GM12878 (cell line): ENCODE measurements around the gene SUSD6. TPM values are rescaled to one million over a fixed set of nuclear protein-coding genes. Genes with fewer than 3 reads are reported as not detected.

Experiments
- ATAC-seq: fragments of 200-7000 bp; cut with Tn5 transposase; 3 replicates; pipeline ENCODE4 v1.9.1; 2020; ENCODE audit warnings: mild to moderate bottlenecking, moderate library complexity
- BruUV-seq: library from RNA; stranded (reverse); fragments of 400-500 nt; replicated peaks from 2 replicates; lab custom pipeline; 2021; lab: Mats Ljungman, UMichigan
- CTCF ChIA-PET: fragments of 300-600 bp; sonication (Branson Sonifier 250); formaldehyde crosslinking; extraction: SDS; loops from one replicate; lab custom pipeline; 2021; ENCODE audit warnings: inconsistent platforms; lab: Yijun Ruan, JAX
- POLR2A ChIA-PET: fragments of 350-600 bp; formaldehyde crosslinking; extraction: SDS; loops from one replicate; lab custom pipeline; 2021; ENCODE audit warnings: inconsistent platforms; lab: Charles Lee
- RAD21 ChIA-PET: fragments of 300-600 bp; sonication (Branson Sonifier 250); formaldehyde crosslinking; loops from one replicate; lab custom pipeline; 2023; ENCODE audit warnings: antibody characterized with exemption; ENCODE audit not compliant: unreplicated experiment; lab: Charles Lee
- SMC1A ChIA-PET: fragments of 300-600 bp; sonication (Branson Sonifier 250); formaldehyde crosslinking; loops from one replicate; lab custom pipeline; 2023; ENCODE audit not compliant: unreplicated experiment, uncharacterized antibody; lab: Charles Lee
- DNase-seq: peaks from one replicate; pipeline ENCODE4 v3.0.0-alpha.2; 2011; ENCODE audit warnings: low read depth, low spot score
- FAIRE-seq: peaks from 3 replicates; lab custom pipeline; 2011; peaks lifted over from hg19 to GRCh38; lab: Jason Lieb, UNC
- H2AFZ ChIP-seq: 2 replicates; pipeline ENCODE4 v1.6.0; 2011; ENCODE audit warnings: low read depth, low read length, control low read depth; ENCODE audit not compliant: control insufficient read depth
- H3K27ac ChIP-seq: 2 replicates; pipeline ENCODE4 v1.5.1; 2011; ENCODE audit warnings: control low read depth; ENCODE audit not compliant: control insufficient read depth, insufficient read depth
- H3K27me3 ChIP-seq, 2 experiments: replicated peaks in 1 of 2; 2 replicates each; pipeline versions ENCODE4 v1.6.0 to v1.6.1; 2011; ENCODE audit warnings: low read length in 1 of 2; ENCODE audit not compliant: control insufficient read depth in 2 of 2, insufficient read depth in 2 of 2
- H3K36me3 ChIP-seq, 2 experiments: 2 replicates each; pipeline ENCODE4 v1.5.1; 2011; ENCODE audit warnings: low read length in 1 of 2; ENCODE audit not compliant: control insufficient read depth in 2 of 2, insufficient read depth in 2 of 2
- H3K4me1 ChIP-seq: 2 replicates; pipeline ENCODE4 v1.6.1; 2011; ENCODE audit warnings: mild to moderate bottlenecking, low read length, moderate library complexity, mixed read lengths; ENCODE audit not compliant: control insufficient read depth, insufficient read depth
- H3K4me2 ChIP-seq: 2 replicates; pipeline ENCODE4 v1.6.0; 2011; ENCODE audit warnings: control low read depth; ENCODE audit not compliant: control insufficient read depth, insufficient read depth
- H3K4me3 ChIP-seq: fragments of 200-600 bp; sonication (generic); 2 replicates; pipeline ENCODE4 v1.5.1; 2016
- H3K79me2 ChIP-seq: 2 replicates; pipeline ENCODE4 v1.6.0; 2011; ENCODE audit warnings: low read length; ENCODE audit not compliant: control insufficient read depth, insufficient read depth
- H3K9ac ChIP-seq: 2 replicates; pipeline ENCODE4 v1.8.0; 2011; ENCODE audit warnings: low read length, control low read depth, mixed read lengths; ENCODE audit not compliant: control insufficient read depth, insufficient read depth
- H3K9me3 ChIP-seq: replicated peaks from 3 replicates; pipeline ENCODE4 v1.5.1; 2011; ENCODE audit warnings: mild to moderate bottlenecking, low read length; ENCODE audit not compliant: control insufficient read depth, insufficient read depth
- H4K20me1 ChIP-seq: 2 replicates; pipeline ENCODE4 v1.6.0; 2011; ENCODE audit not compliant: control insufficient read depth, insufficient read depth
- BCL3 ChIP-seq: IDR thresholded peaks from 2 replicates; pipeline ENCODE4 v1.6.1; 2011; ENCODE audit warnings: borderline replicate concordance, low read depth, mild to moderate bottlenecking, moderate library complexity, low read length; ENCODE audit not compliant: insufficient read depth, poor library complexity, severe bottlenecking
- DPF2 ChIP-seq: fragments of 450-650 bp; IDR thresholded peaks from 2 replicates; pipeline ENCODE4 v1.6.1; 2017; ENCODE audit warnings: mild to moderate bottlenecking
- EED ChIP-seq: sonication (generic); IDR thresholded peaks from 2 replicates; pipeline ENCODE4 v1.6.1; 2016; ENCODE audit warnings: antibody characterized with exemption, low read depth
- EGR1 ChIP-seq, 2 experiments: IDR thresholded peaks; 1 replicate in 1 of 2; 2 replicates in 1 of 2; pipeline ENCODE4 v1.6.1; 2011 to 2012; ENCODE audit warnings: low read depth in 2 of 2, low read length in 2 of 2, borderline replicate concordance in 1 of 2, mild to moderate bottlenecking in 1 of 2, moderate library complexity in 1 of 2
- GATAD2B ChIP-seq: fragments of 450-650 bp; conservative IDR thresholded peaks from 2 replicates; pipeline ENCODE4 v1.6.1; 2017; ENCODE audit warnings: low read depth, mild to moderate bottlenecking, moderate library complexity
- HSF1 ChIP-seq: fragments of 150-350 bp; IDR thresholded peaks from 2 replicates; pipeline ENCODE4 v1.6.1; 2014; ENCODE audit warnings: mild to moderate bottlenecking, low read depth, low read length
- IRF3 ChIP-seq: fragments of 450-650 bp; IDR thresholded peaks from 2 replicates; pipeline ENCODE4 v1.6.1; 2014; ENCODE audit warnings: mild to moderate bottlenecking
- KDM1A ChIP-seq: fragments of 200-600 bp; sonication (generic); IDR thresholded peaks from 2 replicates; pipeline ENCODE4 v1.6.1; 2016; ENCODE audit warnings: borderline replicate concordance
- KLF5 ChIP-seq: fragments of 450-650 bp; IDR thresholded peaks from 2 replicates; pipeline ENCODE4 v1.6.1; 2014; ENCODE audit warnings: mild to moderate bottlenecking; ENCODE audit not compliant: partially characterized antibody
- MEF2A ChIP-seq: IDR thresholded peaks from 2 replicates; pipeline ENCODE4 v1.6.1; 2011; ENCODE audit warnings: low read depth, mild to moderate bottlenecking, low read length, moderate library complexity; ENCODE audit not compliant: insufficient read depth
- PBX3 ChIP-seq: IDR thresholded peaks from 2 replicates; pipeline ENCODE4 v1.6.1; 2011; ENCODE audit warnings: mild to moderate bottlenecking, low read depth, low read length, moderate library complexity; ENCODE audit not compliant: insufficient replicate concordance
- POLR2AphosphoS2 ChIP-seq: IDR thresholded peaks from 2 replicates; pipeline ENCODE4 v1.6.1; 2011; ENCODE audit warnings: low read depth, mild to moderate bottlenecking, low read length, improper control_type of control experiment, moderate library complexity
- POU2F2 ChIP-seq: IDR thresholded peaks from 3 replicates; pipeline ENCODE4 v1.6.1; 2011; ENCODE audit warnings: low read depth, mild to moderate bottlenecking, low read length, borderline replicate concordance
- RBBP5 ChIP-seq: fragments of 200-600 bp; sonication (generic); conservative IDR thresholded peaks from 2 replicates; pipeline ENCODE4 v1.6.1; 2016
- SREBF2 ChIP-seq: IDR thresholded peaks from 2 replicates; pipeline ENCODE4 v1.6.1; 2012; ENCODE audit warnings: mild to moderate bottlenecking, low read length
- STAT3 ChIP-seq: IDR thresholded peaks from 2 replicates; pipeline ENCODE4 v1.6.1; 2011; ENCODE audit warnings: low read depth, low read length, improper control_type of control experiment
- TCF3 ChIP-seq: IDR thresholded peaks from 2 replicates; pipeline ENCODE4 v1.6.1; 2012; ENCODE audit warnings: low read depth, mild to moderate bottlenecking, low read length, borderline replicate concordance; ENCODE audit not compliant: insufficient read depth
- ZNF207 ChIP-seq: fragments of 450-650 bp; IDR thresholded peaks from 2 replicates; pipeline ENCODE4 v1.6.1; 2014; ENCODE audit warnings: antibody characterized with exemption, mild to moderate bottlenecking, borderline replicate concordance
- WGBS: methylation state at CpG from one replicate; pipeline ENCODE4 v1.1.6; 2016; ENCODE audit warnings: low lambda C conversion rate; ENCODE audit not compliant: insufficient replicate concordance, insufficient coverage; ENCODE audit errors: missing lambda C conversion rate; 5-methylcytosine and 5-hydroxymethylcytosine counted together
- in situ Hi-C: fragments of 300-500 bp; cut with MboI; formaldehyde crosslinking; loops from 9 replicates; pipeline ENCODE4 v1.14.3; 2018; ENCODE audit warnings: mixed read lengths
- intact Hi-C: fragments of 100-400 bp; cut with micrococcal nuclease; formaldehyde crosslinking; loops from one replicate; pipeline ENCODE4 v1.14.2; 2022; ENCODE audit not compliant: unreplicated experiment
- polyA plus RNA-seq, 11 experiments: library from polyadenylated mRNA; depleted of rRNA in 4 of 11; unstranded in 6 of 11; stranded (reverse) in 5 of 11; fragments of >200 nt; fragmentation: Nextera tagmentation in 4 of 11; fragmentation: Illumina TruSeq in 1 of 11; extraction: Ambion mirVana in 4 of 11; extraction: Trizol in 1 of 11; gene quantifications; 1 replicate in 1 of 11; 2 replicates in 10 of 11; pipeline versions ENCODE4 v1.2.1 to v1.2.3, GENCODE V29; 2011 to 2016; ENCODE audit warnings: inconsistent platforms in 2 of 11, missing spikeins in 2 of 11, low read depth in 1 of 11
- total RNA-seq, 4 experiments: library from RNA; depleted of rRNA in 3 of 4; stranded (reverse); fragments of >200 nt in 3 of 4; fragmentation: Illumina TruSeq in 1 of 4; extraction: Trizol in 1 of 4; gene quantifications; 2 replicates each; pipeline versions ENCODE4 v1.2.1 to v1.2.3, GENCODE V29; 2013 to 2021

Gene SUSD6
- total and polyA plus RNA-seq, 10 of the 15 experiments (the other 5 are each of a cell fraction or from before 2014, with no cell fraction given): 6.6 to 39.8 (median 20.2) TPM

GRCh38 chr14:69755296-69755695, 143.9 kb downstream of the SUSD6 start (continued):
- TF ChIP-seq PBX3 (no peak), BCL3 (no peak), DPF2 (no peak), GATAD2B (no peak), SREBF2 (no peak), EGR1 (IDR thresholded peaks at IDR 0.05; ENCODE audit: borderline replicate concordance in 1 of 2, low read depth in 2 of 2, low read length in 2 of 2) (no peak), KDM1A (no peak), POU2F2 (no peak), IRF3 (no peak)

- Histone ChIP-seq H4K20me1 (no peaks in the 10 kb centered on the region), H3K4me2 (no peak overlapping the region), H3K79me2 (no peaks in the 10 kb centered on the region), H3K9me3 (no peaks in the 10 kb centered on the region), H2AFZ (no peak overlapping the region), H3K27me3 (no peaks in the 10 kb centered on the region; a peak in 1 of 4 replicates), H3K9ac (no peak overlapping the region), H3K4me3 (no peak overlapping the region), H3K27ac (no peak overlapping the region), H3K36me3 (no peaks in the 10 kb centered on the region), H3K4me1 (no peaks in the 10 kb centered on the region)
- SMC1A ChIA-PET: no interaction called here
- WGBS: 77% methylated on average over 2 of the region's 2 CpGs
- no peak for FAIRE-seq
- in situ Hi-C loops: no loop called here
- DNase-seq: no peak
- intact Hi-C loops: no loop called here
- POLR2A ChIA-PET: no interaction called here
- RAD21 ChIA-PET: interaction anchor here (1.7 kb wide), 1 partner anchor 11 kb away, joined by 4 read pairs; the partner anchor contains the start of gene SRSF5
- no peak for ATAC-seq
- CTCF ChIA-PET: no interaction called here
- BruUV-seq: no TSS peak
- TF ChIP-seq EED (no peak), RBBP5 (no peak), HSF1 (no peak), ZNF207 (no peak), TCF3 (no peak), MEF2A (no peak), POLR2AphosphoS2 (no peak), KLF5 (no peak), STAT3 (no peak)
Measured at GRCh38 chr14:69755784-69756183, 144.4 kb downstream of the SUSD6 start.
